PFSK-1 (cell line): ENCODE data around the gene MTIF3.

Source experiments
- FOXP2 ChIP-seq: optimal IDR thresholded peaks from 2 replicates; pipeline ENCODE3; 2011; ENCODE audit warnings: borderline replicate concordance, control low read depth, inconsistent platforms; ENCODE audit not compliant: insufficient read depth; ENCODE audit errors: extremely low read length, extremely low read depth
- POLR2AphosphoS5 ChIP-seq: IDR thresholded peaks from 2 replicates; pipeline ENCODE4 v1.6.1; 2012; ENCODE audit warnings: low read depth, mild to moderate bottlenecking, control low read depth, low read length, moderate library complexity
- REST ChIP-seq, 2 experiments: IDR thresholded peaks; 2 replicates each; pipeline versions ENCODE4 v1.6.1 to v1.8.0; 2011 to 2012; ENCODE audit warnings: low read depth in 2 of 2, low read length in 2 of 2, control low read depth in 1 of 2, inconsistent platforms in 1 of 2, mild to moderate bottlenecking in 1 of 2, moderate library complexity in 1 of 2; ENCODE audit not compliant: insufficient read depth in 1 of 2
- TAF1 ChIP-seq: IDR thresholded peaks from 2 replicates; pipeline ENCODE4 v1.6.1; 2012; ENCODE audit warnings: low read length, control low read depth, borderline replicate concordance; ENCODE audit not compliant: insufficient read depth

GRCh38 chr13:27409013-27409412 is 41.4 kb downstream of the MTIF3 start:
- no peak for TF ChIP-seq POLR2AphosphoS5
- no peak for TF ChIP-seq TAF1
- TF ChIP-seq FOXP2, result no peak
- TF ChIP-seq REST (IDR thresholded peaks at IDR 0.05; ENCODE audit: insufficient read depth in 1 of 2, low read depth in 2 of 2, low read length in 2 of 2), result no peak
